PFSK-1 (cell line): ENCODE measurements around the gene METTL8.

Experiments
- FOXP2 ChIP-seq: optimal IDR thresholded peaks from 2 replicates; pipeline ENCODE3; 2011; ENCODE audit warnings: borderline replicate concordance, control low read depth, inconsistent platforms; ENCODE audit not compliant: insufficient read depth; ENCODE audit errors: extremely low read length, extremely low read depth
- POLR2AphosphoS5 ChIP-seq: IDR thresholded peaks from 2 replicates; pipeline ENCODE4 v1.6.1; 2012; ENCODE audit warnings: low read depth, mild to moderate bottlenecking, control low read depth, low read length, moderate library complexity
- REST ChIP-seq, 2 experiments: IDR thresholded peaks; 2 replicates each; pipeline versions ENCODE4 v1.6.1 to v1.8.0; 2011 to 2012; ENCODE audit warnings: low read depth in 2 of 2, low read length in 2 of 2, control low read depth in 1 of 2, inconsistent platforms in 1 of 2, mild to moderate bottlenecking in 1 of 2, moderate library complexity in 1 of 2; ENCODE audit not compliant: insufficient read depth in 1 of 2
- SIN3A ChIP-seq: IDR thresholded peaks from 2 replicates; pipeline ENCODE4 v1.6.1; 2012; ENCODE audit warnings: mild to moderate bottlenecking, low read length, moderate library complexity, borderline replicate concordance; ENCODE audit not compliant: insufficient read depth
- TAF1 ChIP-seq: IDR thresholded peaks from 2 replicates; pipeline ENCODE4 v1.6.1; 2012; ENCODE audit warnings: low read length, control low read depth, borderline replicate concordance; ENCODE audit not compliant: insufficient read depth

DNA sequence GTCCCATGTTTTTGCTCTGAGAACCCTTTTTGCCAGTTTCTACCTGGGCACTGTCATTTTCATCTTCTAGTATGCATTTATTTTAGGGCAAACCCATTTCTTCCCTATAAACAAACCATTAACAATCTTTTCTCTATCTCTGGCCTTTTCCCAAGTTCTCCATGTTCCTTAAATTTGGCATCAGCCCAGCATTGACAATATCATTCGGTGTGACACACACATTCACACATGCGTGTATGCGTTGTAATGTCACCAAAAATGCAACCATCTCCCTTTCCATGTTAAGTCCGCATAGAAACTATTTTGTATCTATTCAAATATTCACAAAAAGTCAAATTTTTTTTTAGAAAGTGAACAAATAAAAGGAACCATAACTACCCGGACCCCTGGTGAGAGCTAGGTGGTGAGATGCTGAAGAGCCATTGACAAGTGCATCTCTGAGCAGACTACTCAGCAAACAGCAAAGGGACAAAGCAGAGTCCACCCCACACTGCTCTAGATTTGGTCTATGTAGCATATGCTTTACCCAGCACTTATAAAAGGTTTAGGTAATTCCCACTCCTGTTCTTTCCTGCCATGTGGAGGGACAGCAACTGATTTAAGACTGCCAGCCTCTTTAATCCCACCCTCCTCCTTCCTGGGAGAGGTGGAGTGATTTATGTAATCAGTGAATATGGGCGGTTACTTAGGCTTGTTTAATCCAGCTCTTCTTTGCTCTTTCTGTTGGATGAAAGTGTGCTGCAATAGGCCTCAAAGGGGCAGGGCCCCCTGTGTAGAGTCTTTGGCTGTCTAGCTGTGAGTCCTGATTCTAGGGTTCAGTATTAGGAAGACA is 124.1 kb downstream of the METTL8 start:
- TF ChIP-seq POLR2AphosphoS5, result no peak
- TF ChIP-seq FOXP2, result no peak
- no peak for TF ChIP-seq REST (IDR thresholded peaks at IDR 0.05; ENCODE audit: insufficient read depth in 1 of 2, low read depth in 2 of 2, low read length in 2 of 2)
- TF ChIP-seq SIN3A, result no peak
- TF ChIP-seq TAF1, result no peak
